ENCODE data around the gene HOXB5. TPM values are rescaled to one million over a fixed set of nuclear protein-coding genes. Genes with fewer than 3 reads are reported as not detected.

Gene HOXB5
- total and polyA plus RNA-seq, 12 donors: 0.12 to 10.5 (median 3.6) TPM

DNA sequence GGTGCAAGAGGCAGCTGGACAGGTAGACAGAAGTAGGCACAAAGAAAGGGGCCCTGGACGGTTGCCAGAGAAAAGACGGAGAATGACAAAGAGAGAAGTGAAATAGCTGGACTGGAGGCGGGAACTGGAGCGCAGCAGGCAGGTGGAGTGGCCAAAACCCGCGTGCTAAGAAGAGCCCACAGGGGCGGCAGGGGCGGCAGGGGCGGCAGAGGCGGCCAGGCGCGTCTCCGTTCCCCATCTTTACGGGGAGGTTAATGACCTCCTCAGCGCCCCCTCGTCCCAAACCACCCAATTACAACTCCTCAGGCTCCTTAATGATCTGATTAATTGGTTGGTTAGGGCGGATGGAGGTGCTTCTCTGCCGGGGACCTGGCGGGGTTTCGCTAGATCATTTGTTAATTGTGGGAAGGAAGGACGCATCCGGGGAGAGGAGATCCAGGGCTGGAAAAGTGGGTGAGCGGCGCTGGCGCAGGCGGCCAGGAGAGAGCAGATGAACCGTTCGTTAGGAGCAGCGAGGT, 48.0 kb upstream of the HOXB5 start:
- H3K27ac ChIP-seq: no peak overlapping the region
- TF ChIP-seq CTCF (IDR thresholded peaks at IDR 0.05) (no peak), POLR2A (IDR thresholded peaks at IDR 0.05) (no peak)
- no peak overlapping the region for H3K4me3 ChIP-seq
- WGBS, 4 donors: 16 to 26% (median 17%) methylated on average over 26 to 29 of the region's 29 CpGs
- peaks cover 92% of the 10 kb centered on the region for H3K27me3 ChIP-seq
- no peaks in the 10 kb centered on the region for H3K9me3 ChIP-seq (replicated peaks in 1 of 3)
- intact Hi-C loops (cut with DNase I): no loop called here
- H3K36me3 ChIP-seq (replicated peaks in 1 of 2): no peaks in the 10 kb centered on the region
- no peak for DNase-seq
- H3K4me1 ChIP-seq (replicated peaks in 1 of 2): peaks cover 0 to 3% of the 10 kb centered on the region in 2 donors

- Histone ChIP-seq H3K4me1 (replicated peaks in 1 of 2) (peaks cover 0 to 7% of the 10 kb centered on the region in 2 donors), H3K4me3 (no peak overlapping the region), H3K27ac (no peak overlapping the region), H3K9me3 (replicated peaks in 1 of 3) (no peaks in the 10 kb centered on the region), H3K27me3 (peaks cover 92% of the 10 kb centered on the region), H3K36me3 (replicated peaks in 1 of 2) (no peaks in the 10 kb centered on the region)
- TF ChIP-seq POLR2A (IDR thresholded peaks at IDR 0.05): no peak
- WGBS, 4 donors: 45 to 73% (median 69%) methylated on average over 1 of the region's 1 CpG
- intact Hi-C loops (cut with DNase I): no loop called here
- DNase-seq: no peak
Observed at GRCh38 chr17:48640858-48641180, 47.2 kb upstream of the HOXB5 start.

DNA sequence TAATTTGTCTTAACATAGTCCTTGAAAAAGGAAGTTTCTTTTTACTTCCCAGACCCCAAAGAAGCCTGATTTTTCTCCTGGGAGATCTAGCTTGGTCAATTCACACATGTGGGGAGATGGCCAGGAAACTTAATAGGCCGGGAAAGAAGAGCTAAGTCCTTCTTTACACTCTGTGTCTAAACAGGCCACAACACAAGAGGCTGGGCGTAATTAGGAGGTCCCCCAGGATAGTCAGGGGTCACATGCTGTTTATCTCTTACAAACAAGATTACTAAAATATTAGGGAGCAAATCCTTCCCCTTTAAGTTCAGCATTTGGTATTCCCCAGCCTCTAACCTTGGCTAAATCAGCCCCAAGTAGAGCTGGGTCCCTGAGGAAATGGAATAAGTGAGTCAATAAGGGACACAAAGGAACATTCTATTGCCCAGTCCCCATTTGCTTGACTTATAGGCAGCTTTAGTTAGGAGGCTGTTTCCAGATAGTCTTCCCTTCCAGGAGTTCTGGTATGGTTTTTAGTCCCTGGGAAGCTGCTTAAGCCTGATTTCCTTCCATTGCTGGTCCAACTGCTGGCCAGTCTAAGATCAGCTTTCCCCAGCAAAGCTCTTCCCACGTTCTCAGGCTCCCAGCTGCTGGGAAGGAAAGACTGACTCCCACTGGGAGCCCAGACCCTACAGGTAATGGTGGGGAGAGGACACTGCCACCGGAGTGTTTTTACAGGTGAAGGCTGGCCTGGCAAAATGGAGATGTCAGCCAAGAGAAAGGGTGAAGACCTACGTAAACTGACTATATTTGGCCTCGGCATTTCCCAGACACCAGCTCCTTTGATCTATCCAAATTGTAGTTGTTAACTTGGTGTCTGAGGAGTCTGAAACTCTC, 46.6 kb upstream of the HOXB5 start:
- Histone ChIP-seq H3K9me3 (replicated peaks in 1 of 3) (no peaks in the 10 kb centered on the region), H3K4me1 (replicated peaks in 1 of 2) (peaks cover 0 to 7% of the 10 kb centered on the region in 2 donors), H3K27ac (no peak overlapping the region), H3K27me3 (peaks cover 92% of the 10 kb centered on the region), H3K36me3 (replicated peaks in 1 of 2) (no peaks in the 10 kb centered on the region), H3K4me3 (no peak overlapping the region)
- no peak for DNase-seq
- TF ChIP-seq CTCF (IDR thresholded peaks at IDR 0.05) (no peak), POLR2A (IDR thresholded peaks at IDR 0.05) (no peak)
- 75 to 80% (median 79%) methylated on average over 6 of the region's 6 CpGs for WGBS, 4 donors
- intact Hi-C loops (cut with DNase I): no loop called here

GRCh38 chr17:48639136-48639535, 45.6 kb upstream of the HOXB5 start:
- no peak overlapping the region for H3K27ac ChIP-seq
- H3K36me3 ChIP-seq (replicated peaks in 1 of 2): no peaks in the 10 kb centered on the region
- peaks cover 92% of the 10 kb centered on the region for H3K27me3 ChIP-seq
- no peaks in the 10 kb centered on the region for H3K9me3 ChIP-seq (replicated peaks in 1 of 3)
- peaks cover 0 to 7% of the 10 kb centered on the region in 2 donors for H3K4me1 ChIP-seq (replicated peaks in 1 of 2)
- 13 to 61% (median 58%) methylated on average over 3 to 5 of the region's 5 CpGs for WGBS, 4 donors
- intact Hi-C loops (cut with DNase I): no loop called here
- no peak overlapping the region for H3K4me3 ChIP-seq
- no peak for DNase-seq
- TF ChIP-seq POLR2A (IDR thresholded peaks at IDR 0.05) (no peak), CTCF (IDR thresholded peaks at IDR 0.05) (no peak)
